ENCODE measurements around the gene KIAA2012.

The KIAA2012 gene

GRCh38 chr2:202043475-202043874 lies 29.6 kb upstream of the KIAA2012 start:
- DNase-seq, result no peak

GRCh38 chr2:202044777-202045176 lies 28.3 kb upstream of the KIAA2012 start:
- no peak for DNase-seq

GRCh38 chr2:202046572-202046971 lies 26.5 kb upstream of the KIAA2012 start:
- no peak for DNase-seq

GRCh38 chr2:202049092-202049728 lies 23.8 kb upstream of the KIAA2012 start:
- no peak for DNase-seq

GRCh38 chr2:202049840-202050239 lies 23.2 kb upstream of the KIAA2012 start:
- DNase-seq, result no peak

- no peak for DNase-seq
Observed at GRCh38 chr2:202050652-202051051, 22.4 kb upstream of the KIAA2012 start.

- no peak for DNase-seq
Observed at GRCh38 chr2:202051499-202052161, 21.4 kb upstream of the KIAA2012 start.

- DNase-seq, result no peak
Observed at GRCh38 chr2:202052235-202052634, 20.8 kb upstream of the KIAA2012 start.

GRCh38 chr2:202054679-202055078 lies 18.4 kb upstream of the KIAA2012 start:
- no peak for DNase-seq

GRCh38 chr2:202056611-202057010 lies 16.4 kb upstream of the KIAA2012 start:
- DNase-seq, result no peak

- no peak for DNase-seq
Observed at GRCh38 chr2:202060218-202060617, 12.8 kb upstream of the KIAA2012 start.

GRCh38 chr2:202061695-202062094 lies 11.4 kb upstream of the KIAA2012 start:
- no peak for DNase-seq

GRCh38 chr2:202064171-202064880 lies 8.7 kb upstream of the KIAA2012 start:
- DNase-seq, result no peak

GRCh38 chr2:202064881-202065230 lies 8.2 kb upstream of the KIAA2012 start:
- DNase-seq, result no peak

GRCh38 chr2:202065876-202066275 lies 7.2 kb upstream of the KIAA2012 start:
- DNase-seq, result no peak

GRCh38 chr2:202066875-202067274 lies 6.2 kb upstream of the KIAA2012 start:
- DNase-seq, result no peak

- DNase-seq, result no peak
Observed at GRCh38 chr2:202067589-202067988, 5.5 kb upstream of the KIAA2012 start.

- no peak for DNase-seq
Observed at GRCh38 chr2:202069170-202070067, 3.6 kb upstream of the KIAA2012 start.

- DNase-seq, result no peak
Observed at GRCh38 chr2:202071107-202071506, 1.9 kb upstream of the KIAA2012 start.

GRCh38 chr2:202072226-202072625 lies 829 bp upstream of the KIAA2012 start:
- no peak for DNase-seq

GRCh38 chr2:202074324-202074723 lies 1.3 kb downstream of the KIAA2012 start:
- no peak for DNase-seq

- DNase-seq, result no peak
Observed at GRCh38 chr2:202079310-202079709, 6.3 kb downstream of the KIAA2012 start.

GRCh38 chr2:202084265-202084664 lies 11.2 kb downstream of the KIAA2012 start:
- no peak for DNase-seq

Data from activated CD4-positive, alpha-beta T cell treated with anti-CD3 and anti-CD28 coated beads, Interleukin-2, amount 50 U/mL, for 48 hours (primary cell).